SK-N-SH (cell line): Measurements from ENCODE around the gene ETV6. TPM values are rescaled to one million over a fixed set of nuclear protein-coding genes. Genes with fewer than 3 reads are reported as not detected.

ENCODE experiments used
- CTCF ChIA-PET: fragments of 300-600, 350-600 bp; formaldehyde crosslinking; extraction: SDS; loops from one replicate; lab custom pipeline; 2021; lab: Yijun Ruan, JAX
- POLR2A ChIA-PET: fragments of 350-600 bp; sonication (Branson Sonifier 250); formaldehyde crosslinking; extraction: SDS; loops from one replicate; lab custom pipeline; 2020; ENCODE audit warnings: antibody characterized with exemption, inconsistent platforms; lab: Yijun Ruan, JAX
- DNase-seq: peaks from one replicate; pipeline ENCODE4 v3.0.0; 2012
- H2AFZ ChIP-seq: fragments of 200-600 bp; sonication (generic); 2 replicates; pipeline ENCODE4 v1.8.1; 2016; ENCODE audit warnings: antibody characterized with exemption, mild to moderate bottlenecking, low read depth
- H3F3A ChIP-seq: fragments of 200-600 bp; sonication (generic); replicated peaks from 2 replicates; pipeline ENCODE3; 2016; ENCODE audit warnings: antibody characterized with exemption, mild to moderate bottlenecking; ENCODE audit not compliant: insufficient read depth
- H3K27ac ChIP-seq, 2 experiments: fragments of 200-500 bp in 1 of 2; fragments of 200-600 bp in 1 of 2; sonication (Bioruptor generic) in 1 of 2; sonication (generic), shearing (Covaris generic) in 1 of 2; 2 replicates each; pipeline versions ENCODE4 v1.5.1 to v1.6.1; 2014 to 2016; ENCODE audit warnings: low read depth in 2 of 2, inconsistent platforms in 1 of 2, low read length in 1 of 2, mild to moderate bottlenecking in 1 of 2, mixed read lengths in 1 of 2
- H3K27me3 ChIP-seq: fragments of 200-600 bp; sonication (generic), shearing (Covaris generic); 2 replicates; pipeline ENCODE4 v1.6.1; 2016; ENCODE audit warnings: mixed run types; ENCODE audit not compliant: insufficient read depth
- H3K36me3 ChIP-seq, 2 experiments: fragments of 200-500 bp in 1 of 2; fragments of 200-600 bp in 1 of 2; sonication (Bioruptor generic) in 1 of 2; sonication (generic) in 1 of 2; replicated peaks in 1 of 2; 2 replicates each; pipeline versions ENCODE3 to v1.5.1; 2014 to 2016; ENCODE audit warnings: low read length in 1 of 2, mild to moderate bottlenecking in 1 of 2; ENCODE audit not compliant: insufficient read depth in 2 of 2, control insufficient read depth in 1 of 2
- H3K4me1 ChIP-seq, 2 experiments: fragments of 200-500 bp in 1 of 2; fragments of 200-600 bp in 1 of 2; sonication (Bioruptor generic) in 1 of 2; sonication (generic), shearing (Covaris generic) in 1 of 2; 2 replicates each; pipeline versions ENCODE4 v1.5.1 to v1.6.1; 2014 to 2016; ENCODE audit warnings: low read depth in 1 of 2, low read length in 1 of 2, mixed run types in 1 of 2; ENCODE audit not compliant: insufficient read depth in 2 of 2, control insufficient read depth in 1 of 2
- H3K4me2 ChIP-seq: fragments of 200-600 bp; sonication (generic), shearing (Covaris generic); 2 replicates; pipeline ENCODE4 v1.6.1; 2017; ENCODE audit warnings: mixed run types
- H3K4me3 ChIP-seq, 2 experiments: fragments of 200-500 bp in 1 of 2; fragments of 200-600 bp in 1 of 2; sonication (Bioruptor generic) in 1 of 2; sonication (generic), shearing (Covaris generic) in 1 of 2; 2 replicates each; pipeline versions ENCODE4 v1.5.1 to v1.8.1; 2014 to 2016; ENCODE audit warnings: low read depth in 2 of 2, inconsistent platforms in 1 of 2, low read length in 1 of 2, mild to moderate bottlenecking in 1 of 2, mixed read lengths in 1 of 2, moderate library complexity in 1 of 2
- H3K79me2 ChIP-seq: fragments of 200-600 bp; sonication (generic); 2 replicates; pipeline ENCODE4 v1.8.1; 2017; ENCODE audit warnings: mild to moderate bottlenecking; ENCODE audit not compliant: insufficient read depth
- H3K9ac ChIP-seq: fragments of 200-600 bp; sonication (generic); 2 replicates; pipeline ENCODE4 v1.6.1; 2017; ENCODE audit warnings: mixed run types
- H3K9me2 ChIP-seq: fragments of 200-600 bp; sonication (generic); 2 replicates; pipeline ENCODE4 v1.6.1; 2017; ENCODE audit warnings: mixed run types
- H3K9me3 ChIP-seq: fragments of 200-600 bp; sonication (generic); 2 replicates; pipeline ENCODE4 v1.6.1; 2017; ENCODE audit warnings: mixed run types, mild to moderate bottlenecking, moderate library complexity
- H4K20me1 ChIP-seq: fragments of 200-600 bp; sonication (generic); 2 replicates; pipeline ENCODE4 v1.6.1; 2017; ENCODE audit warnings: mild to moderate bottlenecking, mixed run types; ENCODE audit not compliant: insufficient read depth
- ELF1 ChIP-seq: IDR thresholded peaks from 2 replicates; pipeline ENCODE4 v1.4.0; 2012
- EP300 ChIP-seq, 2 experiments: IDR thresholded peaks; 2 replicates each; pipeline versions ENCODE4 v1.4.0 to v1.6.1; 2012; ENCODE audit warnings: borderline replicate concordance in 1 of 2, low read depth in 1 of 2, low read length in 1 of 2
- EZH2phosphoT487 ChIP-seq: fragments of 200-600 bp; sonication (generic); IDR thresholded peaks from 2 replicates; pipeline ENCODE4 v1.6.1; 2017; ENCODE audit warnings: low read depth, mixed run types, mild to moderate bottlenecking, antibody characterized with exemption, moderate library complexity, borderline replicate concordance
- FOXM1 ChIP-seq: IDR thresholded peaks from 2 replicates; pipeline ENCODE4 v1.4.0; 2012; ENCODE audit warnings: low read depth, mild to moderate bottlenecking
- IRF3 ChIP-seq: fragments of 150-350 bp; IDR thresholded peaks from 2 replicates; pipeline ENCODE4 v1.6.1; 2016; ENCODE audit warnings: mild to moderate bottlenecking, low read depth, low read length
- MEF2A ChIP-seq: IDR thresholded peaks from 2 replicates; pipeline ENCODE4 v1.4.0; 2012; ENCODE audit warnings: low read depth, borderline replicate concordance
- MXI1 ChIP-seq: IDR thresholded peaks from 2 replicates; pipeline ENCODE4 v1.6.1; 2012; ENCODE audit warnings: mild to moderate bottlenecking, low read depth, low read length, improper control_type of control experiment
- NFIC ChIP-seq: IDR thresholded peaks from 2 replicates; pipeline ENCODE4 v1.4.0; 2012; ENCODE audit warnings: borderline replicate concordance
- PBX3 ChIP-seq: IDR thresholded peaks from 2 replicates; pipeline ENCODE4; 2012
- POLR2AphosphoS5 ChIP-seq: IDR thresholded peaks from 2 replicates; pipeline ENCODE4 v1.6.1; 2012; ENCODE audit warnings: low read depth, low read length
- RAD21 ChIP-seq: IDR thresholded peaks from 2 replicates; pipeline ENCODE4 v1.6.1; 2012; ENCODE audit warnings: mild to moderate bottlenecking, low read length
- RFX5 ChIP-seq: IDR thresholded peaks from 2 replicates; pipeline ENCODE4 v1.6.1; 2012; ENCODE audit warnings: mild to moderate bottlenecking, improper control_type of control experiment, low read length
- RXRA ChIP-seq: IDR thresholded peaks from 2 replicates; pipeline ENCODE4 v1.4.0; 2012; ENCODE audit warnings: low read depth, mild to moderate bottlenecking, borderline replicate concordance
- SIN3A ChIP-seq: IDR thresholded peaks from 2 replicates; pipeline ENCODE4 v1.6.1; 2012; ENCODE audit warnings: low read depth, mild to moderate bottlenecking, low read length, moderate library complexity, borderline replicate concordance
- TCF12 ChIP-seq: IDR thresholded peaks from 2 replicates; pipeline ENCODE4 v1.4.0; 2012
- USF1 ChIP-seq: IDR thresholded peaks from 2 replicates; pipeline ENCODE4 v1.4.0; 2012; ENCODE audit warnings: low read depth, borderline replicate concordance
- USF2 ChIP-seq: fragments of 150-350 bp; IDR thresholded peaks from 2 replicates; pipeline ENCODE4 v1.6.1; 2017; ENCODE audit warnings: antibody characterized with exemption, low read length, low read depth, borderline replicate concordance
- ZBTB33 ChIP-seq: IDR thresholded peaks from 2 replicates; pipeline ENCODE4 v1.4.0; 2012; ENCODE audit warnings: low read depth, borderline replicate concordance
- WGBS: methylation state at CpG from one replicate; pipeline ENCODE4 v1.1.6; 2017; ENCODE audit warnings: low lambda C conversion rate; 5-methylcytosine and 5-hydroxymethylcytosine counted together
- polyA plus RNA-seq, 3 experiments: library from polyadenylated mRNA; depleted of rRNA; stranded (reverse); fragments of >200 nt; gene quantifications; 2 replicates each; pipeline ENCODE4 v1.2.3, GENCODE V29; 2012

ETV6 gene
- polyA plus RNA-seq, 1 of the 3 experiments (the other 2 are of a cell fraction): 4.0 TPM

GRCh38 chr12:11664101-11664500 lies 14.6 kb downstream of the ETV6 start (continued):
- TF ChIP-seq MXI1 (no peak), NFIC (no peak), USF1 (no peak), ELF1 (no peak), USF2 (no peak), RXRA (no peak), ZBTB33 (no peak)

- H3K4me2 ChIP-seq: no peak overlapping the region
- peaks cover 0 to 3% of the 10 kb centered on the region in 2 experiments; a peak in 2 of 4 replicates for H3K4me1 ChIP-seq
- no peaks in the 10 kb centered on the region for H3K9me2 ChIP-seq
- no peak overlapping the region for H3K9ac ChIP-seq
- no peak overlapping the region for H3K27ac ChIP-seq
- no peak for DNase-seq
- 99% methylated on average over 11 of the region's 13 CpGs for WGBS
- H3K36me3 ChIP-seq: no peaks in the 10 kb centered on the region
- CTCF ChIA-PET: interaction anchor here (0.6 to 1.1 kb wide), 4 partner anchors 8 to 683 kb away, joined by 3 read pairs; partner anchors contain the start of gene MANSC1
- H3F3A ChIP-seq: no peaks in the 10 kb centered on the region
- H2AFZ ChIP-seq: no peak overlapping the region
- TF ChIP-seq ELF1: no peak
- no peaks in the 10 kb centered on the region for H3K27me3 ChIP-seq
- no peak overlapping the region for H3K4me3 ChIP-seq
- H3K79me2 ChIP-seq: peaks cover 96% of the 10 kb centered on the region
- H3K9me3 ChIP-seq: no peaks in the 10 kb centered on the region
- POLR2A ChIA-PET: no interaction called here
- H4K20me1 ChIP-seq: peaks cover 76% of the 10 kb centered on the region
These were observed 16.9 kb downstream of the ETV6 start for GRCh38 chr12:11666131-11667050.

GRCh38 chr12:11667171-11667570 lies 17.7 kb downstream of the ETV6 start:
- POLR2A ChIA-PET: no interaction called here
- 96% methylated on average over 5 of the region's 5 CpGs for WGBS
- TF ChIP-seq TCF12: no peak
- no peak for TF ChIP-seq MXI1
- TF ChIP-seq POLR2AphosphoS5: no peak
- TF ChIP-seq ELF1: no peak
- no peak for TF ChIP-seq IRF3
- TF ChIP-seq SIN3A: no peak
- TF ChIP-seq EZH2phosphoT487: no peak
- TF ChIP-seq RAD21: no peak
- TF ChIP-seq MEF2A: no peak
- no peak for TF ChIP-seq EP300 (IDR thresholded peaks at IDR 0.05; ENCODE audit: borderline replicate concordance in 1 of 2, low read depth in 1 of 2, low read length in 1 of 2)
- TF ChIP-seq PBX3: no peak
- no peak for TF ChIP-seq FOXM1
- TF ChIP-seq RFX5: no peak

More at GRCh38 chr12:11667171-11667570, 17.7 kb downstream of the ETV6 start:
- DNase-seq: no peak
- CTCF ChIA-PET: interaction anchor here (0.6 to 0.8 kb wide), 2 partner anchors 39 to 87 kb away, joined by 3 read pairs; no protein-coding TSS in a partner anchor
- H3K27ac ChIP-seq: no peak overlapping the region
- H2AFZ ChIP-seq: no peak overlapping the region
- no peaks in the 10 kb centered on the region for H3K9me2 ChIP-seq
- no peak overlapping the region for H3K9ac ChIP-seq
- peaks cover 0 to 8% of the 10 kb centered on the region in 2 experiments; a peak in 2 of 4 replicates for H3K4me1 ChIP-seq
- no peaks in the 10 kb centered on the region for H3K9me3 ChIP-seq
- no peaks in the 10 kb centered on the region for H3F3A ChIP-seq
- H3K4me3 ChIP-seq: no peak overlapping the region
- peaks cover 81% of the 10 kb centered on the region for H4K20me1 ChIP-seq
- H3K4me2 ChIP-seq: no peak overlapping the region
- no peaks in the 10 kb centered on the region for H3K27me3 ChIP-seq
- peaks cover 96% of the 10 kb centered on the region for H3K79me2 ChIP-seq
- H3K36me3 ChIP-seq: no peaks in the 10 kb centered on the region
